ENCODE data around the gene EHBP1. TPM values are rescaled to one million over a fixed set of nuclear protein-coding genes. Genes with fewer than 3 reads are reported as not detected.

Gene EHBP1
- total and polyA plus RNA-seq, 2 experiments from 2014 or later, result 27.2 to 47.9 TPM

GRCh38 chr2:62873603-62874002 is 168.1 kb downstream of the EHBP1 start (continued):
- TF ChIP-seq, protein P1, sequence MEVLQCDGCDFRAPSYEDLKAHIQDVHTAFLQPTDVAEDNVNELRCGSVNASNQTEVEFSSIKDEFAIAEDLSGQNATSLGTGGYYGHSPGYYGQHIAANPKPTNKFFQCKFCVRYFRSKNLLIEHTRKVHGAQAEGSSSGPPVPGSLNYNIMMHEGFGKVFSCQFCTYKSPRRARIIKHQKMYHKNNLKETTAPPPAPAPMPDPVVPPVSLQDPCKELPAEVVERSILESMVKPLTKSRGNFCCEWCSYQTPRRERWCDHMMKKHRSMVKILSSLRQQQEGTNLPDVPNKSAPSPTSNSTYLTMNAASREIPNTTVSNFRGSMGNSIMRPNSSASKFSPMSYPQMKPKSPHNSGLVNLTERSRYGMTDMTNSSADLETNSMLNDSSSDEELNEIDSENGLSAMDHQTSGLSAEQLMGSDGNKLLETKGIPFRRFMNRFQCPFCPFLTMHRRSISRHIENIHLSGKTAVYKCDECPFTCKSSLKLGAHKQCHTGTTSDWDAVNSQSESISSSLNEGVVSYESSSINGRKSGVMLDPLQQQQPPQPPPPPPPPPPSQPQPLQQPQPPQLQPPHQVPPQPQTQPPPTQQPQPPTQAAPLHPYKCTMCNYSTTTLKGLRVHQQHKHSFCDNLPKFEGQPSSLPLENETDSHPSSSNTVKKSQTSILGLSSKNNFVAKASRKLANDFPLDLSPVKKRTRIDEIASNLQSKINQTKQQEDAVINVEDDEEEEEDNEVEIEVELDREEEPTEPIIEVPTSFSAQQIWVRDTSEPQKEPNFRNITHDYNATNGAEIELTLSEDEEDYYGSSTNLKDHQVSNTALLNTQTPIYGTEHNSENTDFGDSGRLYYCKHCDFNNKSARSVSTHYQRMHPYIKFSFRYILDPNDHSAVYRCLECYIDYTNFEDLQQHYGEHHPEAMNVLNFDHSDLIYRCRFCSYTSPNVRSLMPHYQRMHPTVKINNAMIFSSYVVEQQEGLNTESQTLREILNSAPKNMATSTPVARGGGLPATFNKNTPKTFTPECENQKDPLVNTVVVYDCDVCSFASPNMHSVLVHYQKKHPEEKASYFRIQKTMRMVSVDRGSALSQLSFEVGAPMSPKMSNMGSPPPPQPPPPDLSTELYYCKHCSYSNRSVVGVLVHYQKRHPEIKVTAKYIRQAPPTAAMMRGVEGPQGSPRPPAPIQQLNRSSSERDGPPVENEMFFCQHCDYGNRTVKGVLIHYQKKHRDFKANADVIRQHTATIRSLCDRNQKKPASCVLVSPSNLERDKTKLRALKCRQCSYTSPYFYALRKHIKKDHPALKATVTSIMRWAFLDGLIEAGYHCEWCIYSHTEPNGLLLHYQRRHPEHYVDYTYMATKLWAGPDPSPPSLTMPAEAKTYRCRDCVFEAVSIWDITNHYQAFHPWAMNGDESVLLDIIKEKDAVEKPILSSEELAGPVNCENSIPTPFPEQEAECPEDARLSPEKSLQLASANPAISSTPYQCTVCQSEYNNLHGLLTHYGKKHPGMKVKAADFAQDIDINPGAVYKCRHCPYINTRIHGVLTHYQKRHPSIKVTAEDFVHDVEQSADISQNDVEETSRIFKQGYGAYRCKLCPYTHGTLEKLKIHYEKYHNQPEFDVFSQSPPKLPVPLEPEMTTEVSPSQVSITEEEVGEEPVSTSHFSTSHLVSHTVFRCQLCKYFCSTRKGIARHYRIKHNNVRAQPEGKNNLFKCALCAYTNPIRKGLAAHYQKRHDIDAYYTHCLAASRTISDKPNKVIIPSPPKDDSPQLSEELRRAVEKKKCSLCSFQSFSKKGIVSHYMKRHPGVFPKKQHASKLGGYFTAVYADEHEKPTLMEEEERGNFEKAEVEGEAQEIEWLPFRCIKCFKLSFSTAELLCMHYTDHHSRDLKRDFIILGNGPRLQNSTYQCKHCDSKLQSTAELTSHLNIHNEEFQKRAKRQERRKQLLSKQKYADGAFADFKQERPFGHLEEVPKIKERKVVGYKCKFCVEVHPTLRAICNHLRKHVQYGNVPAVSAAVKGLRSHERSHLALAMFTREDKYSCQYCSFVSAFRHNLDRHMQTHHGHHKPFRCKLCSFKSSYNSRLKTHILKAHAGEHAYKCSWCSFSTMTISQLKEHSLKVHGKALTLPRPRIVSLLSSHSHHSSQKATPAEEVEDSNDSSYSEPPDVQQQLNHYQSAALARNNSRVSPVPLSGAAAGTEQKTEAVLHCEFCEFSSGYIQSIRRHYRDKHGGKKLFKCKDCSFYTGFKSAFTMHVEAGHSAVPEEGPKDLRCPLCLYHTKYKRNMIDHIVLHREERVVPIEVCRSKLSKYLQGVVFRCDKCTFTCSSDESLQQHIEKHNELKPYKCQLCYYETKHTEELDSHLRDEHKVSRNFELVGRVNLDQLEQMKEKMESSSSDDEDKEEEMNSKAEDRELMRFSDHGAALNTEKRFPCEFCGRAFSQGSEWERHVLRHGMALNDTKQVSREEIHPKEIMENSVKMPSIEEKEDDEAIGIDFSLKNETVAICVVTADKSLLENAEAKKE (CRISPR knock-in tag; IDR thresholded peaks at IDR 0.05), result no peak
- TF ChIP-seq NANOG (IDR thresholded peaks at IDR 0.05; ENCODE audit: borderline replicate concordance) (no peak), REST (IDR thresholded peaks at IDR 0.05; ENCODE audit: unreplicated experiment) (no peak)

DNA sequence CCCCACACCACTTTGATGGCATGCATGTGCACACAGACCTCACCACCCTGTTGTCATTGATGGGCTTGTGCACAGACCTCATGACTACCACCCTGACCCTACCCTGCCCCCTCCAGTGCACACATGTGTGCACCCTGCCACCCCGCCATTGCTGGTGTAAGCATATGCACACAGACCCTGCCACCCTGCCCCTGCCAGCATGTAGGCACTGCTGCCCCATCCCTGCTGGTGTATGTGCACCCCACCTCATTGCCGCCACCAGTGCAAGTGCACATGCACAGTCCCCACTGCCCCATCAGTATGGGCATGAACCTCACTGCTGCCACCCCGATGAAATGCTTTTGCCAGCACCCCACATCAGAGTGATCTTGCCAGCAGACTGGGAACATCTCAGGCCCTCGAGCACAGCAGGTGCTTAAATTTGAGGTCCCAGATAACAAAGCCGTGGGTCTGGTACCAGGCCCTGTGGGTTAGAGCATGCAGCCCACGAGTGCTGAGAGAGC is 169.4 kb downstream of the EHBP1 start:
- Mint-ChIP-seq H3K9me3 (peaks cover 12% of the 10 kb centered on the region), H3K36me3 (ENCODE audit: low read depth) (peaks cover 75% of the 10 kb centered on the region), H3K27me3 (ENCODE audit: insufficient read depth, low read depth, poor library complexity) (no peaks in the 10 kb centered on the region), H3K27ac (no peak overlapping the region), H3K4me1 (peaks cover 8% of the 10 kb centered on the region; the same call in 1 of the 3 replicates), H3K4me3 (no peak overlapping the region)
- no peak for DNase-seq (ENCODE audit: low spot score)
- TF ChIP-seq ZNF114 (CRISPR knock-in tag; IDR thresholded peaks at IDR 0.05), result no peak
- TF ChIP-seq EZH2 (IDR thresholded peaks at IDR 0.05; ENCODE audit: low read depth, unreplicated experiment), result no peak
- TF ChIP-seq POLR2AphosphoS5 (IDR thresholded peaks at IDR 0.05; ENCODE audit: low read depth), result no peak
- TF ChIP-seq STAT1 (IDR thresholded peaks at IDR 0.05; ENCODE audit: unreplicated experiment), result no peak
- TF ChIP-seq JUNB (IDR thresholded peaks at IDR 0.05; ENCODE audit: unreplicated experiment), result no peak
- no peak for TF ChIP-seq ETS1 (IDR thresholded peaks at IDR 0.05)
- no peak for TF ChIP-seq NANOG (IDR thresholded peaks at IDR 0.05; ENCODE audit: borderline replicate concordance)
- Histone ChIP-seq H3K4me3 (no peak overlapping the region), H3K9me2 (ENCODE audit: insufficient read depth) (no peaks in the 10 kb centered on the region), H3K4me1 (ENCODE audit: insufficient read depth) (peaks cover 5% of the 10 kb centered on the region; the same call in 1 of the 2 replicates), H3K36me3 (ENCODE audit: insufficient read depth) (peaks cover 4% of the 10 kb centered on the region; the same call in 1 of the 2 replicates), H3K79me2 (replicated peaks; ENCODE audit: insufficient read depth) (no peaks in the 10 kb centered on the region), H3K27me3 (ENCODE audit: insufficient read depth) (no peaks in the 10 kb centered on the region), H3K4me2 (no peak overlapping the region), H3K27ac (ENCODE audit: low read depth) (no peak overlapping the region), H3F3A (replicated peaks; ENCODE audit: low read depth) (no peaks in the 10 kb centered on the region), H4K20me1 (replicated peaks; ENCODE audit: insufficient read depth) (no peaks in the 10 kb centered on the region), H2AFZ (no peak overlapping the region)
- ATAC-seq, result no peak

Measured in GM23338 (cell line).